GM19043 (cell line): ENCODE results near the gene PARP11.
"Not testable (repeated sequence)": the region's sequence is repeated elsewhere in the genome, so short reads cannot be mapped to it uniquely, and the experiment has no call there.

Experiments
- ATAC-seq: cut with Tn5 transposase; IDR thresholded peaks from one replicate; pipeline ENCODE4 v1.9.1; 2021; ENCODE audit warnings: low read depth; ENCODE audit not compliant: unreplicated experiment

Gene PARP11

GRCh38 chr12:3884671-3885070 lies 11.5 kb upstream of the PARP11 start:
- no peak for ATAC-seq

GRCh38 chr12:3882896-3883564 lies 9.8 kb upstream of the PARP11 start:
- no peak for ATAC-seq

GRCh38 chr12:3882406-3882805 lies 9.2 kb upstream of the PARP11 start:
- no peak for ATAC-seq

GRCh38 chr12:3881281-3881950 lies 8.2 kb upstream of the PARP11 start:
- ATAC-seq, result no peak

- no peak for ATAC-seq
Observed at GRCh38 chr12:3879846-3880245, 6.6 kb upstream of the PARP11 start.

- ATAC-seq, result no peak
Observed at GRCh38 chr12:3871356-3871755, 1.8 kb downstream of the PARP11 start.

GRCh38 chr12:3869865-3870264 lies 3.3 kb downstream of the PARP11 start:
- ATAC-seq, result no peak

GRCh38 chr12:3869433-3869832 lies 3.8 kb downstream of the PARP11 start:
- ATAC-seq, result no peak

- no peak for ATAC-seq
Observed at GRCh38 chr12:3863756-3864155, 9.4 kb downstream of the PARP11 start.

- no peak for ATAC-seq
Observed at GRCh38 chr12:3842517-3842916, 30.7 kb downstream of the PARP11 start.

- ATAC-seq, result no peak
Observed at GRCh38 chr12:3841783-3842182, 31.4 kb downstream of the PARP11 start.

GRCh38 chr12:3840833-3841232 lies 32.4 kb downstream of the PARP11 start:
- not testable (repeated sequence) for ATAC-seq

- ATAC-seq, result not testable (repeated sequence)
Observed at GRCh38 chr12:3839745-3840144, 33.5 kb downstream of the PARP11 start.

- not testable (repeated sequence) for ATAC-seq
Observed at GRCh38 chr12:3838701-3839548, 34.3 kb downstream of the PARP11 start.

GRCh38 chr12:3838076-3838475 lies 35.1 kb downstream of the PARP11 start:
- no peak for ATAC-seq

- no peak for ATAC-seq
Observed at GRCh38 chr12:3837049-3837448, 36.1 kb downstream of the PARP11 start.

GRCh38 chr12:3836641-3837040 lies 36.6 kb downstream of the PARP11 start:
- ATAC-seq, result no peak

GRCh38 chr12:3835914-3836313 lies 37.3 kb downstream of the PARP11 start:
- ATAC-seq, result no peak

GRCh38 chr12:3834774-3835173 lies 38.4 kb downstream of the PARP11 start:
- no peak for ATAC-seq

- no peak for ATAC-seq
Observed at GRCh38 chr12:3833670-3834310, 39.4 kb downstream of the PARP11 start.

GRCh38 chr12:3832738-3833137 lies 40.5 kb downstream of the PARP11 start:
- no peak for ATAC-seq
